Measurements from ENCODE around the gene ZNF25.
A peak's percentile ranks its signal among the peaks of the same experiment; 100 is the strongest.
"Not testable (repeated sequence)": the region's sequence is repeated elsewhere in the genome, so short reads cannot be mapped to it uniquely, and the experiment has no call there.

The ZNF25 gene

DNA sequence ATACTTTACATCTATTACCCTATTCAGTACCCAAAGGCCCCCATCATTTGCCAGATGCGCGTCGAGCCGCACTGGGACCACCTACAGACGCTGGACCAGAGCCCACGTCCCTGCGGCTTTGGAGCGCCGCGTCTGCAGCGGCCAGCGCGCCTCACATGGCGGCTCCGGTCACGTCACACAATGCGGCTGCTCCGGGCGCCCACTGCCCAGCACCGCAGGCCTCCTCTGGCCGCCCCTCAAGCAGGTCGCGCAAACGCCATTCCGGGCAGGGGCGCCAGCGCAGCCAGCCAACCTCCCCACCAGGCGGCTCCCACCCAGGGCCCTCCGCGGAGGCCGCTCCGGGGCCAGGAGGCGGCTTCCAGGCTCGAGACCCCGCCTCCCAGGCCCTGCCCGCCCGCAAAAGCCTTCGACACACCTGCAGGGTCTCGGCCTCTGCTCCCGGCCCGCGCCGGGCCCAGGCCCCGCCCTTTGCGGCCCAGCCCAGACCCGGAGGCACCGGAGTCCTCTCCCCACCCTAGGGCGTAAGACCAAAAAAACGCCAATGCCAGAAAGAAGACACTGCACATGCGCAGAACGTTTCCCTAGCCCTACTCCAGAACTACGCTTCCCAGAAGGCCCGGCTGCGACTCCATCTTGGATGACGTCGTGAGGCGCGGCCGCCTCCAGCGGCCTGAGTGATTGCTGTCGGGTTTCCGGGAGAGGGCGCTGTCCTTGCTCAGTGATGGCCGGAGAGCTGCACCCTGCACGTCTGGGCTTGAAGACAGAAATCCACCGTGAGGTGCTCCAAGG is at the start of gene ZNF25:
Gene ZNF25 (minus strand): TSS at position 557 of the 789 bp plus-strand sequence. CDS start 4,925 bp downstream, outside the sequence.
- DNase-seq (ENCODE audit: low read depth, low spot score): peak; percentile 87
- H3K27ac ChIP-seq: peak within 1 kb of the TSS; percentile 71

DNA sequence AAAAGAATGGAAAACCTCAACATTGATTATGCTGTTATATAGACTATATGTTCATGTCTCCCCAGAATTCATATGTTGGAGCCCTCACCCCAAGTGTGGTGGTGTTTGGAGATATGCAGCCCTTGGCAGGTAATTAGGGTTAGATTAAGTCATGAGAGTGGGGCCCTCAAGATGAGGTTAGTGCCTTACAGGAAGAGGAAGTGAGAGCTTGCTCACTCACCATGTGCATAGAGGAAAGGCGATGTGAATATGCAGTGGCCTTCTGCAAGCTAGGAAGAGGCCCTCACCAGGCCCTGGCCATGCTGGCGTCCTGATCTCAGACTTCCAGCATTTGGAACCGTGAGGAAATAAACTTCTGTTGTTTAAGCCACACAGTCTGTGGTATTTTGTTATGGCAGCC is 48.8 kb upstream of the ZNF25 start:
- no peak for DNase-seq (ENCODE audit: low read depth, low spot score)
- H3K27ac ChIP-seq: no peak overlapping the region

DNA sequence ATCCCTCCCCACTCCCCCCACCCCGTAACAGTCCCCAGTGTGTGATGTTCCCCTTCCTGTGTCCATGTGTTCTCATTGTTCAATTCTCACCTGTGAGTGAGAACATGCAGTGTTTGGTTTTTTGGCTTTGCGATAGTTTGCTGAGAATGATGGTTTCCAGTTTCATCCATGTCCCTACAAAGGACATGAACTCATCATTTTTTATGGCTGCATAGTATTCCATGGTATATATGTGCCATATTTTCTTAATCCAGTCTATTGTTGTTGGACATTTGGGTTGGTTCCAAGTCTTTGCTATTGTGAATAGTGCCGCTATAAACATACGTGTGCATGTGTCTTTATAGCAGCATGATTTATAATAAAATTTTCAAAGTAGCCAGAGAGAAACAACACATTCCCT is 42.7 kb upstream of the ZNF25 start:
- H3K27ac ChIP-seq; DNase-seq (ENCODE audit: low read depth, low spot score): not testable (repeated sequence)

DNA sequence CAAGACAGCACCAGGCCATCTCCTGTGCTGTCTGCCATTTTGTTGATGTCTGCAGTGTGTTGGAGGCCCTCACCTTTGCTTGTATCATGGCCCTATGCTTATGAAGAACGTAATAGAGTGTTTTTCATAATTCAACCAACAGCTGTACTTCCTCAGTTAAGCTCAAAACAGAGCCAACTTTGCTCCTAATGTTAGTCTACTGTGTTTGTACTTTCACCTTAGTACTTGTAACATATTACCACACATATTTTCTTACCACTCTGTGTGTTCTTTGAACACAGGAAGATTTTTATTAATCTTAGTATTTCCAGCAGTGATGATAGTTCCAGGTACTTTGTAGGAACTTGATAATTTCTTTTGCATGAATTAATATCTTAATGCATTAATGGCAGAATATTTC is 39.9 kb upstream of the ZNF25 start:
- DNase-seq (ENCODE audit: low read depth, low spot score): no peak

DNA sequence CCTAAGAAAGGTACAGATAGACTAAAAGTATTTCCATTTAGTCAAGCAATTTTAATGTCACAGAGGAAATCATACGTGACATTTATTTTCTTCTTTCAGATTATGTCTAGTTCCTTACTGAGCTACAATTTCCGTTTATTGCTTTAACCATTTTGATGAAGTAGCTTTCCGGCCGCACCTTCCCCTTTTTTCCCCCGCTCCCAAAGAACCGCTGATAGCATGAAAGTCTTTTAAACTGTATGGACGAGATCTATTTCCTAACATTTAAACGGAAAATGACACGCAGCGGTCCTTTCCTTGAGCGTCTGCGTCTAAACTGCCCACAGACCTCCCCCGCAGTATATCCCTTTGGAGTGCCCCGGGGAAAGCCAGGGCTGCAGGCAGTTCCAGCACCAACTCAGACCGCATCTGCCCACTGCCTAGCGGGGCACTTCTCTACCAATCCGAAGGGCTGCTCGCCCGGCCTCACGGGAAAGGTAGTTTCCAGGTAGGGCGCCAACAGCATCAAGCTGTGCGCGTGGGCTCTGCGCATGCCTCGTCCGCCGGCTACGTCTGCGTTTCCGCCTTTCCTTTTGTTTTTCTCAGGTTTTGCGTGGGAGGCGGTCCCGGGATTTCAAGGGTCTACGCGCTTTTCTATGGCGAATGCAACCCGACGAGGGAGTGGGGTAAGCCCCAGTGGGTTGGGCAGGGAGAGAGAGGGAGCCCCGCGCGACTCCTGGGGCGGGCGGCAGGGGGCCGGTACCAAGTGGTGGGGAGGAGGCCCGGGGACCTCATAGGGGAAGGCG is 33.9 kb upstream of the ZNF25 start, which contains the start of gene ZNF33A:
Gene ZNF33A (plus strand): TSS at position 557 of the 785 bp plus-strand sequence. CDS start 1,667 bp downstream, outside the sequence.
- peak; percentile 82 for DNase-seq (ENCODE audit: low read depth, low spot score)
- H3K27ac ChIP-seq: peak within 1 kb of the TSS; percentile 97

More for the DNA sequence above, 39.9 kb upstream of the ZNF25 start:
- no peak overlapping the region for H3K27ac ChIP-seq

DNA sequence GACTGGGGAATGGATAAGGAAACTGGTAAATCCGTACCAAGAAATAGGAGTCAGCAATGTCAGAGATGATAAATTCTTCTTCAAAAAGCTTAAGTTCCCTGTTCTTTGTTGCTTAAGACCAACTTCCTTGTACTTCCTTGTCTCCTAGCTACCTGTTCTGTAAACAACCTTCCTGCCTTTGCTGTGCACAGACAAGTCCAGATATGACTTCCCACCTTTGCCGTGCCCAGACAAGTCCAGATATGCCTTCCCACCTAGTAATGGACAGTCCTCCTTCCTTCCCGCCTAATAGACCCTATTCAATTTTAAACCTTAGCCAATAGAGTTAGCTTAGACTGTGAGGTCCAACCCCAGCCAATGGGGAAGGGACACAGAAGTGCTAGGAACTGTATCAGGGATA is 31.5 kb upstream of the ZNF25 start:
- H3K27ac ChIP-seq: peak overlapping the region; percentile 57
- peak; percentile 83 for DNase-seq (ENCODE audit: low read depth, low spot score)

DNA sequence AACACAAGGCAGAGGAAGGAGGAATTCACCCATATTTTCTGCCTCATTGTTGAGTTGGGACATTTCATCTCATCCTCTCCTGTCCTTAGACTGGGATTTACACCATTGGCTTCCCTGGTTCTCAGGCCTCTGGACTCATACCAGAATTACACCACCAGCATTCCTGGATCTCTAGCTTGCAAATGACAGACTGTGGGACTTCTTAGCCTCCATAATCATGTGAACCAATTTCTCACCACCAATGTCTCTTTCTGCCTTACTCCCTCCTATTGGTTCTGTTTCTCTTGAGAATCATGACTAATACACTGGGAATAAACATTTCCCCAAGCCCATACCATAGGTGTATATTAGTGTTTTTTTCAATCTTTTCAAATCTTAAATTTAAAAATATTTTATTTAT is 31.1 kb upstream of the ZNF25 start:
- peak overlapping the region; percentile 57 for H3K27ac ChIP-seq
- no peak for DNase-seq (ENCODE audit: low read depth, low spot score)

DNA sequence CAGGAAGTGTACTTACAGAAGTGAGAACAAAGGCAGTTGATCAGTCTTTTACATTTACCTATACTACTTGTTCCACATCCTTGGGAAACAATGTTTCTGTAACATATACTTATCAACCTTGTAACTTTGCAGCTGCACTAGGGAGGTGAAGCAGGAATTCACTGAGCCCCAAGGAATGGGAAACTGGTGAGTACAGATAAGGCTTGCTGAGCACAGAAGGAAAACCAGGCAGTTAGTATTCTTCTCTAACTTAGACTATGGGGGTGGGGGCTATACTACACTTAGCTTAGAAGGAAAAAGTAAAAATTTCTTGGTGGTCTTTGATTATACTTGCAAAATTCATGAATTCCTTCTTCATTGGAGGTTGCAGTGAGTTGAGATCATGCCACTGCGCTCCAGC is 27.1 kb upstream of the ZNF25 start:
- DNase-seq (ENCODE audit: low read depth, low spot score): no peak
- no peak overlapping the region for H3K27ac ChIP-seq

DNA sequence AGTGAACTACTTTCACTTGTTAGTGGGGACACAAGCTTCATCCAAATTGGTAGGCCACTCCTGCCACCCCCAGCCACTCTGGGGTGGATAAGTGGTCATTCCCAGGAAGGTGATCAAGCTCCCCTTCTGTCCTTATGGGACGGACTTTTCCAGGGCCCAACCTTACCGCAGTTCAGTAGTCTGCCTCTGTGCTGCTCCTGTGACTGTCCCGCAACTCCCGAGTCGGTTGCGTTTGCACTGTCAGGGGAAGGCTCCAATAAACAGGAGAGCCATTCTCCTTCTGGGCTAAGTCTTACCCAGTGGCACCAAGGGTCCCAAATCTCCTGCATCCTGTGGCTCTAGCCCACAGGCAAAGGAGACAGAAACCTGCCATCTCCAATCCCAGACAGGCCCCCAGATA is 26.6 kb upstream of the ZNF25 start:
- DNase-seq (ENCODE audit: low read depth, low spot score): no peak
- no peak overlapping the region for H3K27ac ChIP-seq

DNA sequence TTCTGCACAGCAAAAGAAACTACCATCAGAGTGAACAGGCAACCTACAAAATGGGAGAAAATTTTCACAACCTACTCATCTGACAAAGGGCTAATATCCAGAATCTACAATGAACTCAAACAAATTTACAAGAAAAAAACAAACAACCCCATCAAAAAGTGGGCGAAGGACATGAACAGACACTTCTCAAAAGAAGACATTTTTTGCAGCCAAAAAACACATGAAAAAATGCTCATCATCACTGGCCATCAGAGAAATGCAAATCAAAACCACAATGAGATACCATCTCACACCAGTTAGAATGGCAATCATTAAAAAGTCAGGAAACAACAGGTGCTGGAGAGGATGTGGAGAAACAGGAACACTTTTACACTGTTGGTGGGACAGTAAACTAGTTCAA is 24.0 kb upstream of the ZNF25 start:
- not testable (repeated sequence) for DNase-seq (ENCODE audit: low read depth, low spot score); H3K27ac ChIP-seq

DNA sequence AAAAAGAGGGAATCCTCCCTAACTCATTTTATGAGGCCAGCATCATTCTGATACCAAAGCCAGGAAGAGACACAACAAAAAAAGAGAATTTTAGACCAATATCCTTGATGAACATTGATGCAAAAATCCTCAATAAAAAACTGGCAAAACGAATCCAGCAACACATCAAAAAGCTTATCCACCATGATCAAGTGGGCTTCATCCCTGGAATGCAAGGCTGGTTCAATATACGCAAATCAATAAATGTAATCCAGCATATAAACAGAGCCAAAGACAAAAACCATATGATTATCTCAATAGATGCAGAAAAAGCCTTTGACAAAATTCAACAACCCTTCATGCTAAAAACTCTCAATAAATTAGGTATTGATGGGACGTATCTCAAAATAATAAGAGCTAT is 22.5 kb upstream of the ZNF25 start:
- not testable (repeated sequence) for DNase-seq (ENCODE audit: low read depth, low spot score); H3K27ac ChIP-seq

DNA sequence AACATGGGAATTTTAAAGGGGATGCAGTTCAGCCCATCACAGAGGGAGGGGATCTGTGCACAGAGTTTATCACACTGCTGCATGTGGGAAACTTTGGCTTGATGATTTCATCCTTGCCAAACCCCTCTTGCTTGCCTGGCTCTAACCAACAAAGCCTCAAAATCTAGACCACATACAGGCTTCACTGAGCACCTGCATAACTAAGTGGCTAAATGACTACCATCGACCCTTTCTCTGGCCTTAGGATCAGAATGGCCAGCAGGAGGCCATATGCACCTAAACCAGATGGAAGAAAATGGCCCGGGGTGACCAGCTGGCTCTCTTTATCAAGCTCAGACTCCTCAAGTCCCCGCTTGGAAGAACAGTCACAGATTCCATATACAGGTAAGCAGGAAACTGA is 15.6 kb upstream of the ZNF25 start:
- no peak overlapping the region for H3K27ac ChIP-seq

DNA sequence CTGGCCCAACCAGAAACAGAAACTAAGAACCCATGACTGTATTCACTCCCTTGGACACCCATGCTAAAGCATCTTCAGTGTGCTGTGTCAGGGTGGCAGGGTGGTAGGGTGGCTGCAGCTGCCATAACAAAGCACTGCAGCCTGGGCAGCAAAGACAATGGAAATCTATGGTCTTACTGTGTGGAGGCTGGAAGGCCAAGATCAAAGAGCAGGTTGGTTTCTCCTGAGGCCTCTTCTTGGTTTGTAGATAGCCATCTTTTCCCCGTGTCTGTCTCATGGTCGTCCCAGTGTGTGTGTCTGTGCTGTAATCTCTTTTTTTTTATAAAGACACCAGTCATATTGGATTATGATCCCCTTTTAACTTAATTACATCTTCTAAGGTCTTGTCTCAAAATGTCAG is 15.2 kb upstream of the ZNF25 start:
- DNase-seq (ENCODE audit: low read depth, low spot score): no peak
- H3K27ac ChIP-seq: no peak overlapping the region

More for the DNA sequence above, 15.6 kb upstream of the ZNF25 start:
- no peak for DNase-seq (ENCODE audit: low read depth, low spot score)

DNA sequence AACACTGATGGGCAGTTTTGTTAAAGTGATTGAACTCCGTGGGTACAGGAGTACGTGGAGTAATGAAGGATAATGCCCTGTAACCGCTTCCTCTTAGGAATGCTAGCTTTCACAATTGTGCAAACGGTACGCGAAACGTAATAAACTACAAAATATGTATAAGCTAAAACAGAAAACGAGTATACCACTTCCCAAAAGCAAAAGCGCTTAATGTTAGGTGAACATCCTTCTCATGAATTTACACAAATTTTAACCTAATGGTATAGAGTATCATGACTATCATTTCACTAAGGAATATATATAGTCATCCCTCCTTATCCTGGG is 395 bp upstream of the ZNF25 start:
- no peak for DNase-seq (ENCODE audit: low read depth, low spot score)
- no peak overlapping the region for H3K27ac ChIP-seq

DNA sequence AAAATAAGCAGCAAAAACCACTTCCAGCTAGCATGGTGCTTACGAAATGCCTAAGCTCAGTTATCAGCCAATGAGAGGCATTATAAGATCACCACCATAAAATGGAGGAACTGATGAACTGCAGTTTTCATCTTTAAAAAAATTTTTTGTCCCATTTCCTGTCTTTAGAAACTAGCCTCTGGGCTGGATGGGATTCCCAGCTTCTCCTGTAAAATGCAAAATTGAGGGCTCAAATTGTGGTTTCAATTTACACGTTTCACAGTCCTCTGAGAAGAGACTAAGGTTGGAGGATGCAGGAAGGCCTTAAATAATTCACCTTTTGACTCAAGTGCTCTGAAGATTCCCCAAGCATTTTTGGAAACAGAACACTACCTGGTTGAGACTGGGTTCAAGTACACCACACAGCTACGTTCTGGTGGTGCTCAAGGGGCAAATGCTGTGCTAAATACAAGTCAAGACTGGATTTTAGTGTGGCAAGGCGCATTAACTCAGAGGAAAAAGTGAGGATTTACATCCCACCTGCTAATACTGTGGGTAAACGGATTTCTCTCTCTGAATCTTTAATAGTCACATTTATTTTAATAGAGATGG is 951 bp downstream of the ZNF25 start:
- DNase-seq (ENCODE audit: low read depth, low spot score): no peak
- peak overlapping the region; percentile 71 for H3K27ac ChIP-seq

DNA sequence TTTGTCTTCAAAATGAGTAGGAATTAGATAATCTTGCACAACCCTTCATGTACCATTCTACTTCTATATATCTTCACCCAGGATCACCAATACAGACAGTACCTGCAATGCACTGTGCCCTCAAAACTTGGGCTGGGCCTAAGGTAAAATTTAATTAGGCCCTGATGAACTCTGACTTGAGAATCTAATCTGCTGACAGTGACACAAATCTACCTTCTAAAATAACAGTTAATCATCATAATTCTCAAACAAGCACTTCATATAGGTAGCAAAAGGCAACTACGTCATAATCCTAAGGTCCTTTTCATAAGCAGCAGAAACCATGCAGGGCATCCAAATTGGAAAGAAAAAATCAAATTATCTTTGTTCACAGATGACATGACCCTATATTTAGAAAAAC is 4.1 kb downstream of the ZNF25 start:
- no peak for DNase-seq (ENCODE audit: low read depth, low spot score)
- H3K27ac ChIP-seq: no peak overlapping the region

DNA sequence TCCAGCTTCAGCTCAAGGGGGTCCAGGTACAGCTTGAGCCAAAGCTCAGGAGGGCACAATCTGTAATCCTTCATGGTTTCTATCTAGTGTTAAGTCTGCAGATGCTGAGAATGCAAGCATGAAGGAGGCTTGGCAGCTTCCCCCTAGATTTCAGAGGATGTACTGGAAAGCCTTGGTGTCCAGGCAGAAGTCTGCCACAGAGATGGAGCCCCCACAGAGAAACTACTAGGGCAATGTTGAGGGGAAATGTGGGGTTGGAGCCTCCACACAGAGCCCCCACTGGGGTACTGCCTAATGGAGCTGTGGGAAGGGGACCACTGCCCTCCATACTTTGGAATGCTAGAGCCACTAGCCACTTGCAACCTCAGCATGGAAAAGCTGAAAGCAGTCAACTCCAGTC is 11.4 kb downstream of the ZNF25 start:
- H3K27ac ChIP-seq: no peak overlapping the region
- DNase-seq (ENCODE audit: low read depth, low spot score): no peak

DNA sequence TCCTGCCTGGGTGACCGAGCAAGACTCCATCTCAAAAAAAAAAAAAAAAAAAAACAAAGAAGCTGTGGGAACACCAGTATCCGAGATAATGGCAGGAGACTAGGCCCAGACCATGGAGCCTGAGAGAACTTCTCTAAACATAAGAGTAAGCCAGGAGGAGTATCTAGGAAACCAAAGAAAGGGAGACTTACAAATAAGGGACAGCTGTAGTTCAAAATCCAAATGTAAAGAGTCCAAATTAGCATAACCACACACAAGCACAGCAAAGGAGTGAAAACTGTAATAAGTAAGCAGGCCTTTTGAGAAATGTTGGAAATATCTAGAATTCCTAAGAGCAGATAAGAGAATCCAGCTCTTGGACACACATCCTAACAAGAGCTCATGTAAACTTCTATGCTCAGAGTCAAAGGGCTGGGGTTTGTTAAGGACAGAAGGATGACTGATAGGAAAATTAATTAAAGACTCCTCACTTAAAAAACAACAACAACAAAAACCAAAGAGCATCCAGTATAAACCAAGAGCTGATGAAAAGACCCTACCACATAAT is 15.8 kb downstream of the ZNF25 start:
- DNase-seq (ENCODE audit: low read depth, low spot score): no peak

DNA sequence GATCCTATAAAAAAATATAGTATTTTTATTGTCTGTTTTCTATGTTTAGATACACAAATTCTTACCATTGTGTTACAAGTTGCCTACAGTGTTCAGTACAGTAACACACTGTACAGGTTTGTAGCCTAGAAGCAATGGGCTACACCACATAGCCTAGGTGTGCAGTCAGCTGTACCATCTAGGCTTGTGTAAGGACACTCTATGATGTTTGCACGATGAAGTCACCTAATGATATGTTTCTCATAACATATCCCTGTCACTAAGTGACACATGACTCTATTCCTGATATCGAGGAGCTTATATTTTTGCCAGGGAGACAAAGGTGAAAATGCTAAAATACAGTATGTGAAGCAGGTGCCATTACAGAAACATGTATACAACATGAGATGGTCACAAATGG is 18.6 kb downstream of the ZNF25 start:
- no peak for DNase-seq (ENCODE audit: low read depth, low spot score)
- no peak overlapping the region for H3K27ac ChIP-seq

More for the DNA sequence above, 15.8 kb downstream of the ZNF25 start:
- no peak overlapping the region for H3K27ac ChIP-seq

DNA sequence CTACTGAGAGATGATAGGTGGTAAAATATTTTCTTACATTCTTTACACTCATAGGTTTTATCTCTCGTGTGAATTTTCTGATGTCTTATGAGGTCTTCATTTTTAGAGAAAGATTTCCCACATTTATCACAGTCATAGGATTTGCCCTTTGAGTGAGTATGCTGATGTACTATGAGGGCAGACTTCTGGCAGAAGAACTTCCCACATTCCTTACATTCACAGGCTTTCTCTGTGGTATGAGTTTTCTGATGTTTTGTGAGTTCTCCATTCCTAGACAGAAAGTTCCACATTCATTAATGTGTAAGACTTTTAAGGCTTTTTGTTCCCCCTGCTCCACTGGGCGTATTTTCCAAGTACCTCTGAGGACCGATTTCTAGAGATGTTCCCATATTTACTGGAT is 23.5 kb downstream of the ZNF25 start:
- no peak for DNase-seq (ENCODE audit: low read depth, low spot score)
- H3K27ac ChIP-seq: no peak overlapping the region

All from epithelial cell of prostate (primary cell).